Skin epidermis (tissue), 12 donors: ENCODE data around the gene ERVK3-1.
A peak's percentile ranks its signal among the peaks of the same experiment; 100 is the strongest.
"Not testable (repeated sequence)": the region's sequence is repeated elsewhere in the genome, so short reads cannot be mapped to it uniquely, and the experiment has no call there.

Experiments
- H3K27ac ChIP-seq, 21 experiments: fragments of 200-600 bp; sonication (generic) in 11 of 21; one replicate each; pipeline ENCODE4 v1.5.0; 2020; ENCODE audit warnings: mild to moderate bottlenecking in 3 of 21, inconsistent platforms in 2 of 21, moderate library complexity in 2 of 21
- H3K4me3 ChIP-seq, 7 experiments: fragments of 200-600 bp; sonication (generic) in 2 of 7; one replicate each; pipeline ENCODE4 v1.5.0; 2020; ENCODE audit warnings: inconsistent platforms in 2 of 7, mild to moderate bottlenecking in 2 of 7, moderate library complexity in 1 of 7

The ERVK3-1 gene, protein sequence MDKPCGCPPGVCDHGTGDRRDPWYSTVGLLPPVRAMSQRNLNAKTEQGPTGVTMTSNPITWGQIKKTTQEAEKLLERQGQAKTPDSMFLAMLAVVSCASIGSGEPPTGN

DNA sequence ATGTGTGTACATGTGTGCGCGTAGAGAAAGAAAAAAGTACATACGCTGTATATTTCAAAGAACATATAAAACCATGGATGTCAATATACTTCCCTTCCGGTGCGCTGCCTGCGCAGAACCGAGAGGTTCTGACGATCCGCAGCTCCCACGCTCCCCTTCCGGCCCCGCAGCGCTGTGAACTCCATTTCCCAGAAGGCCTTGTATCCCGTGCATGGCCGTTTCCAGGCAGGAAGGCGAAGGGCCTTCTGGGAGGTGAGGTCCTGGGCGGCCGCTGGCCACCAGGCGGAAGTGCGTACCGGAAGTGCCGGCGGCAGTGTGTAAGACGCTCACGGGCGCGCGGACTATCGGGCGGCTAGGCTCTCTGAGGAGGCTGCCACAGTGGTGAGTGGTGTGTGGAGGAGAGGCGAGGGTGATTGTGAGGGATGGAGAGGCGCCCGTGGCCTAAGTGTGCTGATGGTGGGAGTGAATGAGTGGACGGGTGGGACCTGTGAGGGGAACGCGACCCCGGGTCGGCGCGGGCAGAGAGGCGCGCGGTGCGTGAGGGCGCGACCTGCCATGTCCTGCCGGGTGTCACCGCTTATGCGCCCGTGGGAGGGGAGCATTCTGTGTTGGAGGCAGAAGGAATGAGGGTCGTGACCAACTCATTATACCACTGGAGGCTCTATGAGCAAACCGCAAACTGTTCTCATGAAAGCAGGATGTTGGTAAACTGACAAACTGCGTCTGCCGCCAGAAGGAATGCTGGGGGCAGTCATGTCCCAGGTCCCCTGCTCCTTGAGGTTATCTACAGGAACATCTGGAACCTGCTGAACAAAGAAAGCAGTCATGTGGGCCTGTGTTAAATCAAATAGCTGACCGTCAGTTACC is at the start of gene ERVK3-1:
TSS of gene ERVK3-1 (plus strand) at position 313 of the 867 bp plus-strand sequence. CDS start 6,792 bp downstream, outside the sequence.
- peak within 1 kb of the TSS; percentile 13 to 96 (median 88) for H3K27ac ChIP-seq
- H3K4me3 ChIP-seq, result peak within 1 kb of the TSS; percentile 50 to 91 (median 80)

DNA sequence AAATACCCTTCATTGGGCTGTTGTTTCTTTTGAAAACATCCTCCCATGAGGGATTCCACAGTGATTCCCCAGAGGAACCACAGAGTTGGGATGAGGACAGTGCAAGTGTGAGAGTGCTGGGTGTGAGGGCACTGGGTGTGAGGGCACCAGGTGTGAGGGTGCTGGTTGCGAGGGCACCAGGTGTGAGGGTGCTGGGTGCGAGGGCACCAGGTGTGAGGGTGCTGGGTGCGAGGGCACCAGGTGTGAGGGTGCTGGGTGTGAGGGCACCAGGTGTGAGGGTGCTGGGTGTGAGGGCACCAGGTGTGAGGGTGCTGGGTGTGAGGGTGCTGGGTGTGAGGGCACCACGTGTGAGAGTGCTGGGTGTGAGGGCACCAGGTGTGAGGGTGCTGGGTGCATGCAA is 46.9 kb upstream of the ERVK3-1 start:
- not testable (repeated sequence) for H3K27ac ChIP-seq, H3K4me3 ChIP-seq

DNA sequence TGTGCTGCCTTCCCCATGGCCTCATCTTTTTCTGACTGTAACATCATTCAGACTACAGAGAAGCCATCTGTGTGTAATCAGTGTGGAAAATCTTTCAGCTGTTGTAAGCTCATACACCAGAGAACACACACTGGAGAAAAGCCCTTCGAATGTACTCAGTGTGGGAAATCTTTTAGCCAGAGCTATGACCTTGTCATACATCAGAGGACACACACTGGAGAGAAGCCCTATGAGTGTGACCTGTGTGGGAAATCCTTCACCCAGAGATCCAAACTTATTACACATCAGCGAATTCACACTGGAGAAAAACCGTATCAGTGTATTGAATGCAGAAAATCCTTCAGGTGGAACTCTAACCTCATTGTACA is 43.6 kb upstream of the ERVK3-1 start:
- no peak overlapping the region for H3K4me3 ChIP-seq
- no peak overlapping the region for H3K27ac ChIP-seq

DNA sequence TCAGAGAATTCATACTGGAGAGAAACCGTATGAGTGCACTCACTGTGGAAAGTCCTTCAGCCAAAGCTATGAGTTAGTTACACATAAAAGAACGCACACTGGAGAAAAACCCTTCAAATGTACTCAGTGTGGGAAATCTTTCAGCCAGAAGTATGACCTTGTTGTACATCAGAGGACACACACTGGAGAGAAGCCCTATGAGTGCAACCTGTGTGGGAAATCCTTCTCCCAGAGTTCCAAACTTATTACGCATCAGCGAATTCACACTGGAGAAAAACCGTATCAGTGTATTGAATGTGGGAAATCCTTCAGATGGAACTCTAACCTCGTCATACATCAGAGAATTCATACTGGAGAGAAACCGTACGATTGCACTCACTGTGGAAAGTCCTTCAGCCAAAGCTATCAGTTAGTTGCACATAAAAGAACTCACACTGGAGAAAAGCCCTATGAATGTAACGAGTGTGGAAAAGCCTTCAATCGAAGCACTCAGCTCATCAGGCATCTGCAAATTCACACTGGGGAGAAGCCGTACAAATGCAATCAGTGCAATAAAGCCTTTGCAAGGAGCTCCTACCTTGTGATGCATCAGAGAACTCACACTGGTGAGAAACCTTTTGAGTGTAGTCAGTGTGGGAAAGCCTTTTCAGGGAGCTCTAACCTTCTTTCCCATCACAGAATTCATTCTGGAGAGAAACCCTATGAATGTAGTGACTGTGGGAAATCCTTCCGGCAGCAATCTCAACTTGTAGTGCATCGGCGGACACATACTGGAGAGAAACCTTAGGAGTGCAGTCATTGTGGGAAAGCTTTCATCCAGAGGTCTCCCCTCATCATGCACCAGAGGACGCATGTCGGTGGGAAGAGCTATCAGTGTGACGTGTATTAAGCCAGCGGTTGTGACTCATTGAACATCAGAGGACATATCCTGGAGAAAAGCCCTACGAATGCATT is 42.9 kb upstream of the ERVK3-1 start:
- H3K4me3 ChIP-seq, result no peak overlapping the region
- H3K27ac ChIP-seq, result no peak overlapping the region

DNA sequence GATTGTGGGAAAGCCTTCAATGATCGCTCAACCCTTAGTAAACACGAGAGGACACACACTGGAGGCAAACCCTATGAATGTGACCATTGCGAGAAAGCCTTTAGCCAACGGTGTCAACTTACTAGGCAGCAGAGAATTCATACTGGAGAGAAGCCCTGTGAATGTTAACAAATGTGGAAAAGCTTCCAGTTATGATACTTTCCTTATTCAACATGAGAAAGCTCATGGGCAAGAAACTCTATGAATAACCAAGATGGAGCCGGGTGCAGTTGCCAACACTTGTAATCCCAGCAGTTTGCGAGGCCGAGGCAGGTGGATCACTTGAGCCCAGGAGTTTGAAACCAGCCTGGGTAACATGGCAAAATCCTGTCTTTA is 42.3 kb upstream of the ERVK3-1 start:
- no peak overlapping the region for H3K27ac ChIP-seq
- no peak overlapping the region for H3K4me3 ChIP-seq

DNA sequence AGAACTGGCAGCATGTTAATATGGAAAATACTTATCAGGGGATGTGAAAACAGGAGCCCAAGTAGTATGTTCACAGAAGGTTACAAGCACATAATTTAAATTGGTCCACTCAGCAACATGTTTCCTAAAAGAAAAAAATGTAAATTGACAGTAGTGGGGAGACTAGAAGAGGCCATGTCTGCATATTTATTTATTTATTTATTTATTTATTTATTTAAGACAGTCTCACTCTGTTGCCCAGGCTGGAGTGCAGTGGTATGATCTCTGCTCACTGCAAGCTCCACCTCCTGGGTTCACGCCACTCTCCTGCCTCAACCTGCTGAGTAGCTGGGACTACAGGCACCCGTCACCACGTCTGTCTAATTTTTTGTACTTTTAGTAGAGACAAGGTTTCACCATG is 40.1 kb upstream of the ERVK3-1 start:
- Histone ChIP-seq H3K27ac (no peak overlapping the region), H3K4me3 (no peak overlapping the region)

DNA sequence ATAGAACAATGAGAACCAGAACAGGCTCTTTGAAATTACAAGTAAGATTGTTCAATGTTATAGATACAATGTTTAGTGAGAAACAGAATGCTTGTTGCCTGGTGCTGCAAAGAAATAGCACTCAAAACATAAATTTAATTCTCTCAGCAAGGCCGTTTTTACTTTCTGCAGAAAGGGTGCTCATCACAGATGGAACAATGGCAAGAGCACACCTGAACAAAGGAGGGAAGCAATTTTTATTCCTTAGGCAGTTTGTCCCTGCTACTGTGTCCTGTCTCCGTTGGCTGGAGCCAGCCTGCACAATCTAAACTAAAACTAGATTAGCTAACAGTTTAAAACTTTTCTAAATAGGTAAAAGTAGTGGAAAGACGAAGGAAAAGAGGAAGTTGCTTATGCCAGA is 36.8 kb upstream of the ERVK3-1 start:
- no peak overlapping the region for H3K27ac ChIP-seq
- no peak overlapping the region for H3K4me3 ChIP-seq

DNA sequence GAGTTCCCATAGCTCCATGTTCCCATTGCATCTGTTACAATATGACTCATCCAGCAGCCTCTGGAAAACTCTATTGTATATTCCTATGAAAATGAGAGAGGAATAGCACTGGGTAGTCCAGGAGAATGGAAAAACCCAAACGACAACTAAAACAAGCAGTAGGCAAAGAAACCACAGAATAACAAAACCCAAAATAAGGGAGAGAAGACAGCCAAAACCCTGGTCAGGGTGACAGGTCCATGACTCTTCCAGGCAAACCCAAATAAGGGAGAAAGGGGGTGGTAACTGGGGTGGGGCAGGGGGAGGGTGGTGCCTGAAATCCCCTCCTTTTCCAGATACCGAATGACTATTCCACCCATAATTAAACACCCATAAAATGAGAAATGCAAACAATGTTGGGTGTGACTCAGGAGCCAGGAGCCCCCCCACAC is 30.4 kb upstream of the ERVK3-1 start:
- Histone ChIP-seq H3K27ac (no peak overlapping the region), H3K4me3 (no peak overlapping the region)

DNA sequence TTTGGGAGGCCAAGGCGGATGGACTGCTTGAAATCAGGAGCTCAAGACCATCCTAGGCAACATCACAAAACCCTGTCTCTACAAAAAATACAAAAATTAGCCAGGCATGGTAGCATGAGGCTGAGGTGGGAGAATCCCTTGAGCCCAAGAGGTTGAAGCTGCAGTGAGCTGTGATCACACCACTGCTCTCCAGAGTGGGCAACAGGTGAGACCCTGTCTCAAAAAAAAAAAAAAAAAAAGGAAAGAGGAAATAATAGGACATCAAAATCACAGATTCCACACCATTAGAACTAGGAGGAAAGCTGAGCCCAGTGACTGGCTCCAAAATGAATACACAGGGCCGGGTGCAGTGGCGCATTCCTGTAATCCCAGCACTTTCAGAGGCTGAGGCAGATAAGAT is 29.6 kb upstream of the ERVK3-1 start:
- no peak overlapping the region for H3K4me3 ChIP-seq
- H3K27ac ChIP-seq, result no peak overlapping the region

DNA sequence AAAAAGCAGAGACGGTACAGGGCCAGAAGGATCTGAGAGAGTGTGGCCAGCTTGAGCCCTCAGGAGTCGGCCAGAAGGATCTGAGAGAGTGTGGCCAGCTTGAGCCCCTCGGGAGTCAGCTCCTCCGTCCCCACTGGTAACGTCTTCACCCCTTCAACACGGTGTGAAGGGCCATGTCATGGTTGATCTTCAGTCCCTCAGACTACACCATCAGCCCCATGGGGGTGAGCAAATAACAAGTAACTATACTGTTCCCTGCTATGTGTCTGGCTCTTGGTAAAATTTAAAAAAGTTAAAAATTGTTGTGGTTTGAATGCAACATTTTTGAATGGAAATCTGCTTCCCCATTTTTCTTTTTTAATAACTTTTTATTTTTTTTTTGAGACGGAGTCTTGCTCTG is 28.0 kb upstream of the ERVK3-1 start:
- no peak overlapping the region for H3K27ac ChIP-seq
- peak overlapping the region in 1 of 7 experiments; percentile 95 for H3K4me3 ChIP-seq

DNA sequence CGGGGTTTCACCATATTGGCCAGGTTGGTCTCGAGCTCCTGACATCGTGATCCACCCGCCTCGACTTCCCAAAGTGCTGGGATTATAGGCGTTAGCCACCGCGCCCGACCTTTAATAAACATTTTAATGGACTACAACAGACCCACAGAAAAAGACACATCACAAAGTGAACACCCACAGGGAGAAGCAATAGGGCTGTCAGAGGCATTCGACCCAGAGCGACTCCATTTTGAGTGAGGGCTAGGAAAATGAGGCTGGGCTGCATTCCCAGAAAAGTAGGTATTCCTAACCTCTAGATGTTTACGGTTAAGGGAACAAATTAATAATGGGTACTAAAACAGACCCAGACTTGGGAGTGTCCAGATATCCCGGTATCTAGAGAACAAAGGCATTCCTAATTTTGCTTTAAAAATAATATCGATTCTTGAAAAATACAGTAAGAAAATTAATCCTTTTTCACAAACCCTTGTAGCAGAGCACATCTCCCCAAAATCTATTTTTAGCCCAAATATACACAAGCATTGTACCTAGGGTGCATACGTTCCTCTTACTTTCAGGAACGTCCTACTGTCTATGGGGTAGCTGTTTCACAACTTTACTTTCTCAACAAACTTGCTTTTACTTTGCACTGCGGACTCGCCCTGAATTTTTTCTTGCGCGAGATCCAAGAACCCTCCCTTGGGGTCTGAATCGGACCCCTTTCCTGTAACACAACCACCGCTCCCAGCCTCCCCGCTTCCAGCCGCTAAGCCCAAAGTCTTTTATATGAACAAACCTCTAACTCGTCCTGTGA is 27.2 kb upstream of the ERVK3-1 start:
- Histone ChIP-seq H3K27ac (peak overlapping the region in 20 of 21 experiments; percentile 67 to 97 (median 89)), H3K4me3 (peak overlapping the region; percentile 52 to 95 (median 82))

DNA sequence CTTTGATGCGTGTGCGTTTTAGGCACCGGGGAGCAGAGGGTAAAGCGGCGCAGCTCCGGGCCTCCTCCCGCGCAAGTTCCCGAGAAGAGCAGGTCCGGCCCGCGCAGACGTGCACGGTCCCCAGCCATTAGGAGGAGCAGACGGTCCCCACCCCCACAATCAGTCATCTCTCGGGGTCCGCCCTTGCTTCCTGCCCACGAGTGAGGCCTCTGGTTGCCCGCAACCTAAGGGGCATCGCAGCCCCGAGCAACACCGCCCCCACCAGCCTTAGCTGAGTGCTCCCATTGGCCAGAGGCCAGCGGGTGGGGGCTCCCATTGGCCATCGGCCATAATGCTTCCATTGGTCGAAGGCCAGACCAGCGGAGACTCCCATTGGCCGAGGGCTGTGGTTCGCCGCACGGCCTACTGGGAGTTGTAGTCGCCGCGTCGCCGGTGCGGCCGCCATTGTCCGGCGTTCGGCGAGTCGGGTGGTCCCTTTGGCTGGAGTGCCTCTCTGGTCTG is 26.6 kb upstream of the ERVK3-1 start, which contains the start of gene ZNF8:
TSS of gene ZNF8 (plus strand) at position 415 of the 501 bp plus-strand sequence. CDS start 127 bp downstream, outside the sequence.
- H3K4me3 ChIP-seq, result peak within 1 kb of the TSS; percentile 52 to 95 (median 82)
- peak within 1 kb of the TSS; percentile 61 to 97 (median 89) for H3K27ac ChIP-seq

DNA sequence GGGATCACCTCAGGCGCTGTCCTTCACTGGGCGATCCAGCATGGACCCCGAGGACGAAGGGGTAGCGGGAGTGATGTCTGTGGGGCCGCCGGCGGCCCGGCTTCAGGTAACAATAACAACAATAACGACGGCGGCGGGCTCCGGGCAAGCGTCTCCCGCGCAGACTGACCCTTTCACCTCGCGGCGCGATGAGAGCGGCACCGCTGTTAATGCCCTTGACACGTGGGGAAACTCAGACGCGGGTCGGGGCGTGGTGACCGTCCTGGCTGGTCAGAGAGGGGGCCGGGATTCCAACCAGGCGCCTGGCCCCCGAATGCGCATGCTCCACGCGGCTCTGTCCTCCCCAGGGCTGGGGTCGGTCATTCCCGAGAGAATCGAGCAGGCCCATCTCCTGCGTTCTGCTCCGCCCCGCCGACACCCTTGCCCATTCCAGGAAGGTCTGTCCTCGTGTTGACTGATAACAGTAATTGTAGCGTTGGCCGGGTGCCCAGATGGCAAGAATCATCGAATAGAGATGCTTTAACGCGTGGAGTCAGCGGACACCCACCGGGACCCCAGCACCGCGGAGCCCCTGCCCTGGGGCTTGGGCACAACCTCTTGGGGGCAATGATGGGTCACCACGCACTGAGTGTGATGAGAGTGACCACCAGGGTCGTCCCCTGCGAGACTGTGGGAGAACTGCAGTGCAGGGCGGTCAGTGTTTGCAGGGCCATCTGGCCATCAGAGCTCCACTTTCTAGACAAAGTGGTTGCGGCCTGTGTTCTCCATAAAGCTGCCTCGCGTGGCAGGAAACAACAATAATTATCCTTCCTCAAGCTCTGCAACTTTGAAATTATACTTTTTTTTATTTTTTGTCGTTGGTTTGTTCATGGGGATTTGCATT is 25.9 kb upstream of the ERVK3-1 start:
- Histone ChIP-seq H3K4me3 (peak overlapping the region; percentile 52 to 95 (median 82)), H3K27ac (peak overlapping the region; percentile 61 to 97 (median 89))

DNA sequence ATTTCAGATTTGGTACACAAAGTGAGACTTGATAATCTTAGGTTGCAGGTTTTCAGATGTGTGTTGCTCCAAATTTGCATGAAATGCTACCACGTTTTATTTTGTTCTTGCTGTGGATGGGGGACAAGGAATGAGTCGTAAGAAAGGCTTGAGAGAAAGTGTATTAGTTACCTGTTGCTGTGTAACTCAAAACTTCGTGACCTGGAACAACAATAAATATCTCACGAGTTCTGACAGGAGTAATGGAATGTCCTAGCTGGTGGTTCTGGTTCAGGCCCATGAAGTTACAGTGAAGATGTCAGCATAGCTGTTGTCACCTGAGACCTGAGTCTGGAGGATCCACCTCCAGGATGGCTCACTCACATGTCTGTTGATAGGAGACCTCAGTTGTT is 25.3 kb upstream of the ERVK3-1 start:
- H3K4me3 ChIP-seq, result peak overlapping the region in 6 of 7 experiments; percentile 70 to 95 (median 84)
- peak overlapping the region in 2 of 21 experiments; percentile 87 to 95 for H3K27ac ChIP-seq

DNA sequence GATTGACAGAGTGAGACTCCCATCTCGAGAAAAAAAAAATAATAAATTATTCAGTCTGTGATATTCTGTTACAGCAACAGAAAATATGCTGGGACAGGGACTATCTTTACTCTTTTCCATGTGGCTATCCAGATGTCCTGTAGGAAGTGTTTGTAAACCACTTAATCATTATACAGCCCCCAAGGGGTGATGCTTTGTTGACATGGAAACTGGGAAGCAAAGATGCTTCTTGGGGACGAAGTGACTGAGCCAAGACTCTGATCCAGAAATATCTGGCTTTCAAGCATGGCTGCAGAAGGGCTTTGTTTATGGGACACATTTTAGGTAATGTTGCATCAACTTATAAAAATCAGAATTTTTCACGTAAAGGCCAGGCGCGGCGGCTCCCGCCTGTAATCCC is 21.0 kb upstream of the ERVK3-1 start:
- no peak overlapping the region for H3K4me3 ChIP-seq
- no peak overlapping the region for H3K27ac ChIP-seq

DNA sequence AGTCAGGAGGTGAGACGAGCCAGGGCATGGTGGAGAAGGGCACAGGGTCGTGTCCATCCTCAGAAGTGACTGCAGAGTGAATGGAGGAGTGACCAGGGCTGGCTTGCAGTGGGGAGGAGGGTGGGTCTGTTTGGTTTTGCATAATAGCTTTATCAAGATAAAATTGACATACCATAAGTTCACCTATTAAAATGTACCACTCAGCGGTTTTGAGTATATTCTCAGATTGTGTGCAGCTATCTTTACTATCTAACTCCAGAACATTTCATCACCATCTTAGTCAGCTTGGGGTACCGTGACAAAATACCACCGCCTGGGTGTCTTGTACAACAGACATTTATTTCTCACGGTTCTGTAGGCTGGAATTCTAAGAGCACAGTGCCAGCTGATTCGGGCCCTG is 13.2 kb upstream of the ERVK3-1 start:
- no peak overlapping the region for H3K27ac ChIP-seq
- no peak overlapping the region for H3K4me3 ChIP-seq

DNA sequence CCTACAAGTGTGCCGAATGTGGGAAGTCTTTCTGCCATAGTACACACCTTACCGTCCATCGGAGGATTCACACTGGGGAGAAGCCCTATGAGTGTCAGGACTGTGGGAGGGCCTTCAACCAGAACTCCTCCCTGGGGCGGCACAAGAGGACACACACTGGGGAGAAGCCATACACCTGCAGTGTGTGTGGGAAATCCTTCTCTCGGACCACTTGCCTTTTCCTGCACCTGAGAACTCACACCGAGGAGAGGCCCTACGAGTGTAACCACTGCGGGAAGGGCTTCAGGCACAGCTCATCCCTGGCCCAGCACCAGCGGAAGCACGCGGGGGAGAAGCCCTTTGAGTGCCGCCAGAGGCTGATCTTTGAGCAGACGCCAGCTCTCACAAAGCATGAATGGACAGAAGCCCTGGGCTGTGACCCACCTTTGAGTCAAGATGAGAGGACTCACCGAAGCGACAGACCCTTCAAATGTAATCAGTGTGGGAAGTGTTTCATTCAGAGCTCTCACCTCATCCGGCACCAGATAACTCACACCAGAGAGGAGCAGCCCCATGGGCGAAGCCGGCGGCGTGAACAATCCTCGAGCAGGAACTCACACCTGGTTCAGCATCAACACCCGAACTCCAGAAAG is 10.3 kb upstream of the ERVK3-1 start:
- Histone ChIP-seq H3K4me3 (no peak overlapping the region), H3K27ac (no peak overlapping the region)

DNA sequence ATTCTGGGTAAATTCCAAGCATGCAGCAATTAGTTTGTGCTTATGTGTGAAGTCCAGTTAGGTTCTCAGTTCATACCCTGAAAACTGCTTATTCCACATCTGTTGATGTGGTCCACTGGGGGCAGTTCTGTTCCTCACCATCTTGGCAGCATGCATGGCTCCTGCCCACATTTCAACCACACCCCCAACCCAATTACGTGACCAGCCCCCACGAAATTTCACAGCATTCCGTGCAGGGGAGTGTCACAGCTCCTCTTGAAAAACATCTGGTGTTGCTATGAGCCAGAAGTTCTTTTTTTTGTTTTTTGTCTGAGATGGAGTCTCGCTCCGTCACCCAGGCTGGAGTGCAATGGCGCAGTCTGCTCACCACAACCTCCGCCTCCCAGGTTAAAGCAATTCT is 9.1 kb upstream of the ERVK3-1 start:
- peak overlapping the region in 2 of 21 experiments; percentile 55 to 58 for H3K27ac ChIP-seq
- H3K4me3 ChIP-seq, result no peak overlapping the region
